ENCODE measurements around the gene CFAP57. TPM values are rescaled to one million over a fixed set of nuclear protein-coding genes. Genes with fewer than 3 reads are reported as not detected.

CFAP57 gene
- polyA plus RNA-seq, 2 of the 4 experiments (the other 2 are of a cell fraction) = 0.54 to 0.80 TPM

- Histone ChIP-seq H3K4me1 (no peaks in the 10 kb centered on the region), H3K9me3 (no peaks in the 10 kb centered on the region), H3K4me3 (no peak overlapping the region), H3K27ac (no peak overlapping the region), H3K4me2 (no peak overlapping the region)
- ChIA-PET CTCF (no interaction called here), POLR2A (no interaction called here)
- peak in 1 of 2 experiments; percentile 17 for DNase-seq (ENCODE audit: low read depth in 1 of 2, low spot score in 1 of 2)
- ATAC-seq = peak in 1 of 2 experiments; percentile 46; a peak in 2 of 6 replicates
- FAIRE-seq = no peak
- TF ChIP-seq ZSCAN20 (CRISPR knock-in tag; IDR thresholded peaks at IDR 0.05) = no peak
- no peak for TF ChIP-seq TP53 (CRISPR knock-in tag; IDR thresholded peaks at IDR 0.05)
- TF ChIP-seq NFE2L2 (conservative IDR thresholded peaks at IDR 0.05; ENCODE audit: low read length) = no peak
- TF ChIP-seq TFCP2L1 (CRISPR knock-in tag; IDR thresholded peaks at IDR 0.05) = no peak
- no peak for TF ChIP-seq SREBF2 (IDR thresholded peaks at IDR 0.05)
- TF ChIP-seq BHLHE40 (IDR thresholded peaks at IDR 0.05; ENCODE audit: low read depth, low read length) = no peak
- WGBS (ENCODE audit: missing lambda C conversion rate) = 53% methylated on average over 8 of the region's 11 CpGs
These were observed 102.1 kb downstream of the CFAP57 start for GRCh38 chr1:43274125-43274803.

- 81% methylated on average over 8 of the region's 8 CpGs for WGBS (ENCODE audit: missing lambda C conversion rate)
- Histone ChIP-seq H3K27ac (no peak overlapping the region), H3K4me1 (no peaks in the 10 kb centered on the region), H3K4me2 (no peak overlapping the region), H3K9me3 (no peaks in the 10 kb centered on the region), H3K4me3 (no peak overlapping the region)
- CTCF ChIA-PET = no interaction called here
- TF ChIP-seq PBX3 (IDR thresholded peaks at IDR 0.05) (no peak), POLR2AphosphoS2 (conservative IDR thresholded peaks at IDR 0.05; ENCODE audit: low read length) (no peak), RAD21 (conservative IDR thresholded peaks at IDR 0.05 in 1 of 2, IDR thresholded peaks at IDR 0.05 in 1 of 2) (no peak), MAX (IDR thresholded peaks at IDR 0.05) (no peak), JUN (IDR thresholded peaks at IDR 0.05) (no peak), BHLHE40 (IDR thresholded peaks at IDR 0.05; ENCODE audit: low read depth, low read length) (no peak), HMGXB4 (CRISPR knock-in tag; IDR thresholded peaks at IDR 0.05; ENCODE audit: borderline replicate concordance) (no peak), CHD4 (IDR thresholded peaks at IDR 0.05; ENCODE audit: borderline replicate concordance) (no peak), RCOR1 (IDR thresholded peaks at IDR 0.05; ENCODE audit: low read depth, low read length) (no peak), USF2 (IDR thresholded peaks at IDR 0.05) (no peak), CTCF (IDR thresholded peaks at IDR 0.05) (no peak), EP300 (IDR thresholded peaks at IDR 0.05) (no peak), CBX2 (IDR thresholded peaks at IDR 0.05; ENCODE audit: borderline replicate concordance, low read depth) (no peak), CEBPB (IDR thresholded peaks at IDR 0.05) (no peak), ZC3H11A (IDR thresholded peaks at IDR 0.05) (no peak), NR3C1 (IDR thresholded peaks at IDR 0.05) (no peak)
- POLR2A ChIA-PET = no interaction called here
- FAIRE-seq = no peak
- no peak for DNase-seq (ENCODE audit: low read depth in 1 of 2, low spot score in 1 of 2)
- no peak for ATAC-seq
These were observed 102.7 kb downstream of the CFAP57 start for GRCh38 chr1:43274804-43275180.
